Activated naive CD8-positive, alpha-beta T cell treated with anti-CD3 and anti-CD28 coated beads, Interleukin-2, amount 50 U/mL, for 24 hours (primary cell): ENCODE measurements around the gene SPEM2.
"Not testable (repeated sequence)": the region's sequence is repeated elsewhere in the genome, so short reads cannot be mapped to it uniquely, and the experiment has no call there.

ENCODE experiments used
- ATAC-seq: fragments of 150-1000 bp; cut with Tn5 transposase; one replicate; pipeline ENCODE4 v1.10.0; 2021
- DNase-seq: peaks from one replicate; pipeline ENCODE4 v3.0.0; 2021
- H3K27ac Mint-ChIP-seq: one replicate; pipeline ENCODE4 v1.8.0; 2021; ENCODE audit warnings: mild to moderate bottlenecking, mixed read lengths
- H3K27me3 Mint-ChIP-seq: one replicate; pipeline ENCODE4 v1.8.0; 2021; ENCODE audit warnings: mixed read lengths
- H3K36me3 Mint-ChIP-seq: one replicate; pipeline ENCODE4 v1.8.0; 2021; ENCODE audit warnings: low read depth, mixed read lengths
- H3K4me1 Mint-ChIP-seq: one replicate; pipeline ENCODE4 v1.8.0; 2021; ENCODE audit warnings: mixed read lengths
- H3K4me3 Mint-ChIP-seq: one replicate; pipeline ENCODE4 v1.8.0; 2021; ENCODE audit warnings: mild to moderate bottlenecking, moderate library complexity, mixed read lengths
- H3K9me3 Mint-ChIP-seq: one replicate; pipeline ENCODE4 v1.8.0; 2021; ENCODE audit warnings: mixed read lengths

The SPEM2 gene

GRCh38 chr17:7463372-7463846, 38.0 kb downstream of the SPEM2 start:
- DNase-seq: no peak
- H3K27me3 Mint-ChIP-seq: no peaks in the 10 kb centered on the region
- no peak for ATAC-seq
- H3K27ac Mint-ChIP-seq: no peak overlapping the region
- peaks cover 5% of the 10 kb centered on the region for H3K36me3 Mint-ChIP-seq
- no peaks in the 10 kb centered on the region for H3K9me3 Mint-ChIP-seq
- H3K4me3 Mint-ChIP-seq: no peak overlapping the region
- H3K4me1 Mint-ChIP-seq: peaks cover 13% of the 10 kb centered on the region

GRCh38 chr17:7464081-7464480, 38.7 kb downstream of the SPEM2 start:
- DNase-seq: no peak
- Mint-ChIP-seq H3K27ac (no peak overlapping the region), H3K27me3 (no peaks in the 10 kb centered on the region), H3K9me3 (no peaks in the 10 kb centered on the region), H3K36me3 (peaks cover 6% of the 10 kb centered on the region), H3K4me3 (no peak overlapping the region), H3K4me1 (peaks cover 16% of the 10 kb centered on the region)
- no peak for ATAC-seq

- Mint-ChIP-seq H3K36me3 (peaks cover 6% of the 10 kb centered on the region), H3K9me3 (no peaks in the 10 kb centered on the region), H3K27me3 (no peaks in the 10 kb centered on the region), H3K27ac (no peak overlapping the region), H3K4me3 (no peak overlapping the region), H3K4me1 (peaks cover 15% of the 10 kb centered on the region)
- ATAC-seq (no peak), DNase-seq (no peak)
These were observed 40.3 kb downstream of the SPEM2 start for GRCh38 chr17:7465597-7466275.

GRCh38 chr17:7466318-7466638, 40.9 kb downstream of the SPEM2 start:
- Mint-ChIP-seq H3K27me3 (no peaks in the 10 kb centered on the region), H3K36me3 (peaks cover 3% of the 10 kb centered on the region), H3K27ac (peak overlapping the region; percentile 71), H3K9me3 (no peaks in the 10 kb centered on the region), H3K4me1 (peaks cover 18% of the 10 kb centered on the region), H3K4me3 (no peak overlapping the region)
- ATAC-seq (no peak), DNase-seq (no peak)

- Mint-ChIP-seq H3K27ac (peak overlapping the region; percentile 71), H3K4me3 (no peak overlapping the region), H3K9me3 (no peaks in the 10 kb centered on the region), H3K27me3 (no peaks in the 10 kb centered on the region), H3K36me3 (peaks cover 3% of the 10 kb centered on the region), H3K4me1 (peaks cover 23% of the 10 kb centered on the region)
- ATAC-seq (no peak), DNase-seq (no peak)
These were observed 41.4 kb downstream of the SPEM2 start for GRCh38 chr17:7466639-7467341.

- no peak overlapping the region for H3K4me3 Mint-ChIP-seq
- peaks cover 26% of the 10 kb centered on the region for H3K4me1 Mint-ChIP-seq
- DNase-seq (no peak), ATAC-seq (no peak)
- H3K9me3 Mint-ChIP-seq: no peaks in the 10 kb centered on the region
- H3K27me3 Mint-ChIP-seq: no peaks in the 10 kb centered on the region
- H3K27ac Mint-ChIP-seq: peak overlapping the region; percentile 71
- peaks cover 3% of the 10 kb centered on the region for H3K36me3 Mint-ChIP-seq
These were observed 42.1 kb downstream of the SPEM2 start for GRCh38 chr17:7467498-7467897.

- Mint-ChIP-seq H3K4me1 (peaks cover 26% of the 10 kb centered on the region), H3K27ac (no peak overlapping the region), H3K9me3 (no peaks in the 10 kb centered on the region), H3K4me3 (no peak overlapping the region), H3K27me3 (no peaks in the 10 kb centered on the region), H3K36me3 (peaks cover 3% of the 10 kb centered on the region)
- DNase-seq (no peak), ATAC-seq (no peak)
These were observed 42.9 kb downstream of the SPEM2 start for GRCh38 chr17:7468290-7468689.

GRCh38 chr17:7468804-7469389, 43.5 kb downstream of the SPEM2 start:
- DNase-seq (no peak), ATAC-seq (no peak)
- H3K4me1 Mint-ChIP-seq: peaks cover 28% of the 10 kb centered on the region
- no peaks in the 10 kb centered on the region for H3K27me3 Mint-ChIP-seq
- no peak overlapping the region for H3K4me3 Mint-ChIP-seq
- H3K27ac Mint-ChIP-seq: no peak overlapping the region
- no peaks in the 10 kb centered on the region for H3K9me3 Mint-ChIP-seq
- peaks cover 2% of the 10 kb centered on the region for H3K36me3 Mint-ChIP-seq

GRCh38 chr17:7469843-7470242, 44.4 kb downstream of the SPEM2 start:
- H3K36me3 Mint-ChIP-seq, H3K27ac Mint-ChIP-seq, H3K4me3 Mint-ChIP-seq, H3K27me3 Mint-ChIP-seq, H3K9me3 Mint-ChIP-seq, ATAC-seq, DNase-seq: not testable (repeated sequence)
- H3K4me1 Mint-ChIP-seq: peaks cover 33% of the 10 kb centered on the region

GRCh38 chr17:7470457-7470973, 45.1 kb downstream of the SPEM2 start:
- H3K9me3 Mint-ChIP-seq, H3K4me3 Mint-ChIP-seq, H3K36me3 Mint-ChIP-seq, ATAC-seq, H3K27me3 Mint-ChIP-seq, DNase-seq: not testable (repeated sequence)
- Mint-ChIP-seq H3K27ac (peak overlapping the region; percentile 39), H3K4me1 (peaks cover 36% of the 10 kb centered on the region)

- H3K27me3 Mint-ChIP-seq: no peaks in the 10 kb centered on the region
- DNase-seq: no peak
- H3K4me3 Mint-ChIP-seq: no peak overlapping the region
- H3K27ac Mint-ChIP-seq: peak overlapping the region; percentile 53
- no peak for ATAC-seq
- H3K36me3 Mint-ChIP-seq: peaks cover 5% of the 10 kb centered on the region
- H3K9me3 Mint-ChIP-seq: no peaks in the 10 kb centered on the region
- H3K4me1 Mint-ChIP-seq: peaks cover 47% of the 10 kb centered on the region
These were observed 46.3 kb downstream of the SPEM2 start for GRCh38 chr17:7471729-7472128.

GRCh38 chr17:7474767-7475166, 49.4 kb downstream of the SPEM2 start:
- not testable (repeated sequence) for DNase-seq, H3K9me3 Mint-ChIP-seq, H3K27ac Mint-ChIP-seq, H3K27me3 Mint-ChIP-seq, H3K36me3 Mint-ChIP-seq, H3K4me3 Mint-ChIP-seq, ATAC-seq
- H3K4me1 Mint-ChIP-seq: peaks cover 54% of the 10 kb centered on the region

- H3K9me3 Mint-ChIP-seq: no peaks in the 10 kb centered on the region
- no peak for DNase-seq
- H3K27ac Mint-ChIP-seq: peak overlapping the region; percentile 54
- peaks cover 63% of the 10 kb centered on the region for H3K4me1 Mint-ChIP-seq
- H3K27me3 Mint-ChIP-seq: no peaks in the 10 kb centered on the region
- no peak for ATAC-seq
- H3K36me3 Mint-ChIP-seq: peaks cover 3% of the 10 kb centered on the region
- H3K4me3 Mint-ChIP-seq: no peak overlapping the region
These were observed 50.5 kb downstream of the SPEM2 start for GRCh38 chr17:7475764-7476422.

GRCh38 chr17:7476494-7476893, 51.1 kb downstream of the SPEM2 start:
- DNase-seq: no peak
- Mint-ChIP-seq H3K4me1 (peaks cover 62% of the 10 kb centered on the region), H3K27me3 (no peaks in the 10 kb centered on the region), H3K27ac (peak overlapping the region; percentile 54), H3K36me3 (peaks cover 3% of the 10 kb centered on the region), H3K9me3 (no peaks in the 10 kb centered on the region), H3K4me3 (peak overlapping the region; percentile 89)
- ATAC-seq: no peak
